CD8-positive, alpha-beta memory T cell (primary cell): ENCODE data around the gene EMB. TPM values are rescaled to one million over a fixed set of nuclear protein-coding genes. Genes with fewer than 3 reads are reported as not detected.
"Not testable (repeated sequence)": the region's sequence is repeated elsewhere in the genome, so short reads cannot be mapped to it uniquely, and the experiment has no call there.

ENCODE experiments used
- CTCF ChIA-PET: fragments of 350-600 bp; sonication (Branson Sonifier 250); formaldehyde crosslinking; loops from one replicate; lab custom pipeline; 2021; ENCODE audit warnings: antibody characterized with exemption; lab: Charles Lee
- POLR2A ChIA-PET: fragments of 350-600 bp; sonication (Branson Sonifier 250); formaldehyde crosslinking; loops from one replicate; lab custom pipeline; 2021; ENCODE audit warnings: antibody characterized with exemption; lab: Charles Lee
- DNase-seq, 5 donors: peaks; one replicate each; pipeline versions ENCODE4 v3.0.0 to v3.0.0-alpha.2; 2020 to 2022; ENCODE audit warnings: mixed read lengths in 1 of 5
- H3K27ac ChIP-seq: one replicate; pipeline ENCODE4 v1.7.0; 2013; ENCODE audit warnings: low read depth, mild to moderate bottlenecking, low read length, moderate library complexity
- H3K27me3 ChIP-seq: 2 replicates; pipeline ENCODE4 v1.7.0; 2013; ENCODE audit warnings: low read length, mild to moderate bottlenecking; ENCODE audit not compliant: insufficient read depth, poor library complexity, severe bottlenecking
- H3K36me3 ChIP-seq: 2 replicates; pipeline ENCODE4 v1.7.0; 2013; ENCODE audit warnings: mild to moderate bottlenecking, low read length, moderate library complexity; ENCODE audit not compliant: insufficient read depth
- H3K4me1 ChIP-seq: 2 replicates; pipeline ENCODE4 v1.7.0; 2013; ENCODE audit warnings: mild to moderate bottlenecking, low read length, moderate library complexity; ENCODE audit not compliant: insufficient read depth
- H3K4me3 ChIP-seq: 2 replicates; pipeline ENCODE4 v1.7.0; 2013; ENCODE audit warnings: mild to moderate bottlenecking, low read length
- H3K9me3 ChIP-seq: 2 replicates; pipeline ENCODE4 v1.7.0; 2013; ENCODE audit warnings: mild to moderate bottlenecking, low read length
- H3K27ac Mint-ChIP-seq, 8 donors: one replicate each; pipeline ENCODE4 v1.8.0; 2020 to 2021; ENCODE audit warnings: mixed read lengths in 8 of 8, mild to moderate bottlenecking in 6 of 8, inconsistent platforms in 3 of 8, moderate library complexity in 3 of 8
- H3K27me3 Mint-ChIP-seq, 2 donors: one replicate each; pipeline ENCODE4 v1.8.0; 2020 to 2021; ENCODE audit warnings: mixed read lengths in 2 of 2, mild to moderate bottlenecking in 1 of 2, moderate library complexity in 1 of 2
- H3K36me3 Mint-ChIP-seq, 3 donors: one replicate each; pipeline ENCODE4 v1.8.0; 2020 to 2021; ENCODE audit warnings: mixed read lengths in 3 of 3, inconsistent platforms in 1 of 3, mild to moderate bottlenecking in 1 of 3
- H3K4me1 Mint-ChIP-seq, 3 donors: one replicate each; pipeline ENCODE4 v1.8.0; 2020 to 2021; ENCODE audit warnings: mixed read lengths in 3 of 3, inconsistent platforms in 1 of 3, mild to moderate bottlenecking in 1 of 3
- H3K4me3 Mint-ChIP-seq, 7 donors: one replicate each; pipeline ENCODE4 v1.8.0; 2020 to 2021; ENCODE audit warnings: mixed read lengths in 7 of 7, mild to moderate bottlenecking in 6 of 7, moderate library complexity in 4 of 7, inconsistent platforms in 2 of 7
- H3K9me3 Mint-ChIP-seq, 5 donors: one replicate each; pipeline ENCODE4 v1.8.0; 2020 to 2022; ENCODE audit warnings: mixed read lengths in 5 of 5, mild to moderate bottlenecking in 3 of 5, moderate library complexity in 2 of 5, inconsistent platforms in 1 of 5
- polyA plus RNA-seq: library from polyadenylated mRNA; unstranded; fragments of 300-500 nt; fragmentation: Illumina TruSeq; gene quantifications from one replicate; pipeline ENCODE4 v1.2.3, GENCODE V29; 2021
- total RNA-seq, 2 experiments: library from RNA; stranded (reverse); gene quantifications; one replicate each; pipeline ENCODE4 v1.2.3, GENCODE V29; 2021

EMB gene
- total and polyA plus RNA-seq, 3 experiments from 2014 or later, result 140 to 220 (median 145) TPM

- no peak overlapping the region for H3K4me3 ChIP-seq
- ChIA-PET POLR2A (no interaction called here), CTCF (no interaction called here)
- peaks cover 34% of the 10 kb centered on the region for H3K4me1 ChIP-seq
- H3K27ac ChIP-seq, result no peak overlapping the region
- no peaks in the 10 kb centered on the region for H3K36me3 ChIP-seq
- H3K27me3 ChIP-seq, result no peaks in the 10 kb centered on the region
- peaks cover 14 to 52% (median 20%) of the 10 kb centered on the region in 3 donors for H3K36me3 Mint-ChIP-seq
- H3K27ac Mint-ChIP-seq, result peak overlapping the region in 4 of 8 donors; percentile 48 to 92 (median 70)
- DNase-seq, result no peak
- H3K27me3 Mint-ChIP-seq, result no peaks in the 10 kb centered on the region
- H3K4me1 Mint-ChIP-seq, result peaks cover 78 to 94% (median 90%) of the 10 kb centered on the region in 3 donors
- no peak overlapping the region for H3K4me3 Mint-ChIP-seq
- peaks cover 0 to 10% (median 0%) of the 10 kb centered on the region in 5 donors for H3K9me3 Mint-ChIP-seq
- H3K9me3 ChIP-seq, result no peaks in the 10 kb centered on the region
Measured at GRCh38 chr5:50420343-50420935, 20.6 kb downstream of the EMB start.

DNA sequence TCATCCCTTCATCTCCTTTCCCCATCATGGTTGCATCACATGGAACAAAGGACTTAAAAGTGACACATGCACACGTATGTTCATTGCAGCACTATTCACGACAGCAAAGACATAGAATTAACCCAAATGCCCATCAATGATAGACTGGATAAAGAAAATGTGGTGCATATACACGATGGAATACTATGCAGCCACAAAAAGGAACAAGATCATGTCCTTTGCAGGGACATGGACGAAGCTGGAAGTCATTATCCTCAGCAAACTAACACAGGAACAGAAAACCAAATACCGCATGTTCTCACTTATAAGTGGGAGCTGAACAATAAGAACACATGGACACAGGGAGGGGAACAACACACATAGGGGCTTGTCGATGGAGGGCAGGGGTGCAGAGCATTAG is 21.4 kb downstream of the EMB start:
- H3K4me3 ChIP-seq, H3K27me3 Mint-ChIP-seq, H3K27ac ChIP-seq, H3K36me3 ChIP-seq, H3K27me3 ChIP-seq, CTCF ChIA-PET, DNase-seq, POLR2A ChIA-PET, H3K9me3 ChIP-seq: not testable (repeated sequence)
- H3K9me3 Mint-ChIP-seq, result peaks cover 0 to 10% (median 0%) of the 10 kb centered on the region in 5 donors
- H3K4me1 ChIP-seq, result peaks cover 42% of the 10 kb centered on the region
- peak overlapping the region in 6 of 8 donors; percentile 1 to 83 (median 78) for H3K27ac Mint-ChIP-seq
- peaks cover 13 to 49% (median 14%) of the 10 kb centered on the region in 3 donors for H3K36me3 Mint-ChIP-seq
- H3K4me3 Mint-ChIP-seq, result peak overlapping the region in 2 of 7 donors; percentile 10 to 23
- H3K4me1 Mint-ChIP-seq, result peaks cover 78 to 94% (median 90%) of the 10 kb centered on the region in 3 donors

DNA sequence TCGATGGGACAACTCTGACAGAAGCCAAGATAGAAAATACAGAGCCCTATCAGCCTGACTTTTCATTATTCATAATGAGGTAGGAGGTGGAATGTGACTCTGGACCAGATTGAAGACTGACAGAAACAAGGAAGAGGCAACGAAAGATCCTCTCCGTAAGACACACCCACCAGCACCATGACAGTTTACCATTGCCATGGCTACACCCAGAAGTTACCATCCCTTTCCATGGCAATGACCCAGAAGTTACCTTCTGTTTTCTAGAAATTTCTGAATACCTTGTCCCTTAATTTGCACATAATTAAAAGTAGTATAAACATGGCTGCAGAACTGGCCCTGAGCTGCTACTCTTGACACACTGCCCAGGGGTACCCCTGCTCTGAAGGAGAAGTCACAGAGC is 24.5 kb downstream of the EMB start:
- CTCF ChIA-PET, result interaction anchor here (0.8 kb wide), 1 partner anchor 25 kb away, joined by 4 read pairs; the partner anchor contains the start of gene EMB
- H3K27me3 ChIP-seq, H3K4me3 ChIP-seq, H3K27ac ChIP-seq, H3K9me3 ChIP-seq, H3K27me3 Mint-ChIP-seq, H3K36me3 ChIP-seq: not testable (repeated sequence)
- peaks cover 60% of the 10 kb centered on the region for H3K4me1 ChIP-seq
- peaks cover 0 to 10% (median 0%) of the 10 kb centered on the region in 5 donors for H3K9me3 Mint-ChIP-seq
- DNase-seq, result peak in 1 of 5 donors; percentile 13
- peaks cover 12 to 32% (median 14%) of the 10 kb centered on the region in 3 donors for H3K36me3 Mint-ChIP-seq
- peak overlapping the region in 6 of 7 donors; percentile 30 to 56 (median 43) for H3K4me3 Mint-ChIP-seq
- H3K27ac Mint-ChIP-seq, result peak overlapping the region in 7 of 8 donors; percentile 60 to 96 (median 82)
- POLR2A ChIA-PET, result interaction anchor here (0.7 kb wide), 1 partner anchor 12 kb away, joined by 3 read pairs; no protein-coding TSS in a partner anchor
- peaks cover 77 to 98% (median 95%) of the 10 kb centered on the region in 3 donors for H3K4me1 Mint-ChIP-seq

DNA sequence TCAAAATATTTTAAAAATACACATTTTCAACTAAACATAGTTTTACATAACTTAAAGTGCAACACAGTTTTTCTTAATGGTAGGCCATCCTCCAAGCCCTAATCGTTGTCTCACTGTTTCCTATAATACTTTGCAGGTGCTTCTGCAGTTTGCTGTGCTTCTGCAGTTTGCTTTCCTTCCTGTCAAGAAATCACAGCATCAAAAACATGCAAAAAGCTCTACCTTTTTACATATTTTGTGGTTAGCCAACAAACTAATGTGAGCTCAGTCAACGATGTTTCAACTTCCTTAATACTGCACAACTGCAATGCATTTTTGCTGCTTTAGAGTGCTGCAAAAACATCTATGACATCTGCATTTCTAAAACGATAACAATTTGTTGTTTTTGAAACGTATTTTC is 25.2 kb downstream of the EMB start:
- peaks cover 67% of the 10 kb centered on the region for H3K4me1 ChIP-seq
- peak overlapping the region; percentile 19 to 57 (median 44) for H3K4me3 Mint-ChIP-seq
- H3K27me3 Mint-ChIP-seq, result no peaks in the 10 kb centered on the region
- no peak overlapping the region for H3K4me3 ChIP-seq
- H3K36me3 ChIP-seq, result no peaks in the 10 kb centered on the region
- no peaks in the 10 kb centered on the region for H3K9me3 ChIP-seq
- DNase-seq, result peak in 3 of 5 donors; percentile 48 to 70 (median 51)
- ChIA-PET POLR2A (interaction anchor here (0.7 kb wide), 1 partner anchor 13 kb away, joined by 3 read pairs; no protein-coding TSS in a partner anchor), CTCF (no interaction called here)
- H3K27ac ChIP-seq, result no peak overlapping the region
- peaks cover 0 to 9% (median 0%) of the 10 kb centered on the region in 5 donors for H3K9me3 Mint-ChIP-seq
- peaks cover 9 to 33% (median 12%) of the 10 kb centered on the region in 3 donors for H3K36me3 Mint-ChIP-seq
- peaks cover 81 to 100% (median 99%) of the 10 kb centered on the region in 3 donors for H3K4me1 Mint-ChIP-seq
- H3K27ac Mint-ChIP-seq, result peak overlapping the region in 7 of 8 donors; percentile 46 to 92 (median 82)
- H3K27me3 ChIP-seq, result no peaks in the 10 kb centered on the region

GRCh38 chr5:50410932-50411331 is 30.2 kb downstream of the EMB start:
- Mint-ChIP-seq H3K4me3 (peak overlapping the region in 1 of 7 donors; percentile 1), H3K4me1 (peaks cover 73 to 97% (median 91%) of the 10 kb centered on the region in 3 donors), H3K36me3 (peaks cover 0 to 54% (median 7%) of the 10 kb centered on the region in 3 donors), H3K27ac (peak overlapping the region in 5 of 8 donors; percentile 38 to 79 (median 68))
- H3K27me3 Mint-ChIP-seq, H3K9me3 Mint-ChIP-seq, H3K9me3 ChIP-seq, H3K27ac ChIP-seq, POLR2A ChIA-PET, DNase-seq, H3K4me3 ChIP-seq, H3K27me3 ChIP-seq, H3K36me3 ChIP-seq: not testable (repeated sequence)
- peaks cover 48% of the 10 kb centered on the region for H3K4me1 ChIP-seq
- CTCF ChIA-PET, result interaction anchor here (1.8 kb wide), 1 partner anchor 31 kb away, joined by 3 read pairs; the partner anchor contains the start of gene EMB

- H3K36me3 ChIP-seq, result no peaks in the 10 kb centered on the region
- Mint-ChIP-seq H3K36me3 (peaks cover 0 to 74% (median 20%) of the 10 kb centered on the region in 3 donors), H3K4me1 (peaks cover 57 to 85% (median 84%) of the 10 kb centered on the region in 3 donors), H3K4me3 (no peak overlapping the region), H3K27me3 (no peaks in the 10 kb centered on the region), H3K27ac (peak overlapping the region in 3 of 8 donors; percentile 14 to 44 (median 44)), H3K9me3 (no peaks in the 10 kb centered on the region)
- H3K27ac ChIP-seq, result no peak overlapping the region
- no peaks in the 10 kb centered on the region for H3K9me3 ChIP-seq
- H3K4me3 ChIP-seq, result no peak overlapping the region
- peaks cover 20% of the 10 kb centered on the region for H3K4me1 ChIP-seq
- no peak for DNase-seq
- ChIA-PET CTCF (no interaction called here), POLR2A (no interaction called here)
- H3K27me3 ChIP-seq, result no peaks in the 10 kb centered on the region
Measured at GRCh38 chr5:50406877-50407276, 34.2 kb downstream of the EMB start.

- no peak overlapping the region for H3K4me3 Mint-ChIP-seq
- Histone ChIP-seq H3K27me3 (no peaks in the 10 kb centered on the region), H3K4me1 (peaks cover 11% of the 10 kb centered on the region), H3K4me3 (no peak overlapping the region), H3K9me3 (no peaks in the 10 kb centered on the region), H3K36me3 (peaks cover 7% of the 10 kb centered on the region), H3K27ac (no peak overlapping the region)
- H3K4me1 Mint-ChIP-seq, result peaks cover 38 to 76% (median 76%) of the 10 kb centered on the region in 3 donors
- H3K9me3 Mint-ChIP-seq, result no peaks in the 10 kb centered on the region
- CTCF ChIA-PET, result no interaction called here
- no peaks in the 10 kb centered on the region for H3K27me3 Mint-ChIP-seq
- DNase-seq, result no peak
- peaks cover 0 to 81% (median 29%) of the 10 kb centered on the region in 3 donors for H3K36me3 Mint-ChIP-seq
- H3K27ac Mint-ChIP-seq, result peak overlapping the region in 3 of 8 donors; percentile 38 to 73 (median 64)
- POLR2A ChIA-PET, result no interaction called here
Measured at GRCh38 chr5:50401336-50401735, 39.8 kb downstream of the EMB start.

- H3K9me3 ChIP-seq, H3K4me3 ChIP-seq, H3K9me3 Mint-ChIP-seq, POLR2A ChIA-PET, H3K27ac ChIP-seq, H3K36me3 ChIP-seq, H3K4me3 Mint-ChIP-seq, CTCF ChIA-PET, H3K27me3 ChIP-seq, DNase-seq, H3K27me3 Mint-ChIP-seq: not testable (repeated sequence)
- Mint-ChIP-seq H3K36me3 (peaks cover 33 to 83% (median 40%) of the 10 kb centered on the region in 3 donors), H3K27ac (peak overlapping the region in 1 of 8 donors; percentile 54), H3K4me1 (peaks cover 42 to 77% (median 73%) of the 10 kb centered on the region in 3 donors)
- H3K4me1 ChIP-seq, result peaks cover 11% of the 10 kb centered on the region
Measured at GRCh38 chr5:50393925-50394609, 47.0 kb downstream of the EMB start.
